SU-DHL-6 (cell line): Measurements from ENCODE around the gene TAF11L13.
"Not testable (repeated sequence)": the region's sequence is repeated elsewhere in the genome, so short reads cannot be mapped to it uniquely, and the experiment has no call there.

Source experiments
- EZH2phosphoT487 ChIP-seq: fragments of 200-600 bp; sonication (generic), shearing (Covaris generic); conservative IDR thresholded peaks from 2 replicates; pipeline ENCODE4 v1.6.1; 2018; ENCODE audit warnings: mild to moderate bottlenecking, antibody characterized with exemption, low read length, moderate library complexity, mixed read lengths
- TF ChIP-seq, protein P1 (sequence below): fragments of 200-600 bp; sonication (generic); IDR thresholded peaks from one replicate; pipeline ENCODE4 v1.5.1; 2017; ENCODE audit warnings: antibody characterized with exemption, mild to moderate bottlenecking, low read length, moderate library complexity; ENCODE audit not compliant: insufficient read depth, poor library complexity, severe bottlenecking

DNA sequence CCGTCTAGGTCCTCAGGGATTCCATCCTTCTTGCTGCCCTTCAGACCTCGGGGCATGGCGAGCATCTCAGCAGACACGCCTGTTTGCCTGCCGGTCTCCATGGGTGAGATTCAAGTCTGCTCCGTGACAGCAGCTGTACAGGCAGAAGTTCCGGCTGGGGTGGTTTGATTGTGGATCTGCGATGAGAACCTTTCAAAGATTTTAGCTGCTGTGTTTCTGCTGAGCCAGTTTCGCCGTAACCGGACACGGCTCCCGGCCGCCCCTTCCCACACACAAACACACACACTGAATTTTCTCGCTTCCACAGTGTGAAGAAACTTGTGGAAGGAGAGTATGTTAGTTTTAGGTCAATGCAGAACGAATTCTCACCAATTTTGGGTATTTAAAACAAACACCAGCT is 41.0 kb upstream of the TAF11L13 start, which contains the start of gene TAF11L8:
- TF ChIP-seq, protein P1, sequence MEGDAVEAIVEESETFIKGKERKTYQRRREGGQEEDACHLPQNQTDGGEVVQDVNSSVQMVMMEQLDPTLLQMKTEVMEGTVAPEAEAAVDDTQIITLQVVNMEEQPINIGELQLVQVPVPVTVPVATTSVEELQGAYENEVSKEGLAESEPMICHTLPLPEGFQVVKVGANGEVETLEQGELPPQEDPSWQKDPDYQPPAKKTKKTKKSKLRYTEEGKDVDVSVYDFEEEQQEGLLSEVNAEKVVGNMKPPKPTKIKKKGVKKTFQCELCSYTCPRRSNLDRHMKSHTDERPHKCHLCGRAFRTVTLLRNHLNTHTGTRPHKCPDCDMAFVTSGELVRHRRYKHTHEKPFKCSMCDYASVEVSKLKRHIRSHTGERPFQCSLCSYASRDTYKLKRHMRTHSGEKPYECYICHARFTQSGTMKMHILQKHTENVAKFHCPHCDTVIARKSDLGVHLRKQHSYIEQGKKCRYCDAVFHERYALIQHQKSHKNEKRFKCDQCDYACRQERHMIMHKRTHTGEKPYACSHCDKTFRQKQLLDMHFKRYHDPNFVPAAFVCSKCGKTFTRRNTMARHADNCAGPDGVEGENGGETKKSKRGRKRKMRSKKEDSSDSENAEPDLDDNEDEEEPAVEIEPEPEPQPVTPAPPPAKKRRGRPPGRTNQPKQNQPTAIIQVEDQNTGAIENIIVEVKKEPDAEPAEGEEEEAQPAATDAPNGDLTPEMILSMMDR, result not testable (repeated sequence)
- not testable (repeated sequence) for TF ChIP-seq EZH2phosphoT487
